Mammary epithelial cell (primary cell): Measurements from ENCODE around the gene MFSD6.

ENCODE experiments used
- EZH2 ChIP-seq: IDR thresholded peaks from 2 replicates; pipeline ENCODE4 v1.6.1; 2012; ENCODE audit warnings: low read length, inconsistent platforms, borderline replicate concordance
- TF ChIP-seq, protein P1 (sequence below), 2 donors: IDR thresholded peaks in 1 of 2; conservative IDR thresholded peaks in 1 of 2; 2 replicates each; pipeline ENCODE4 v1.5.1; 2011 to 2012; ENCODE audit warnings: inconsistent platforms in 2 of 2, low read length in 2 of 2, mild to moderate bottlenecking in 2 of 2, control low read depth in 1 of 2, low read depth in 1 of 2; ENCODE audit not compliant: insufficient read depth in 1 of 2; ENCODE audit errors: extremely low read depth in 1 of 2

DNA sequence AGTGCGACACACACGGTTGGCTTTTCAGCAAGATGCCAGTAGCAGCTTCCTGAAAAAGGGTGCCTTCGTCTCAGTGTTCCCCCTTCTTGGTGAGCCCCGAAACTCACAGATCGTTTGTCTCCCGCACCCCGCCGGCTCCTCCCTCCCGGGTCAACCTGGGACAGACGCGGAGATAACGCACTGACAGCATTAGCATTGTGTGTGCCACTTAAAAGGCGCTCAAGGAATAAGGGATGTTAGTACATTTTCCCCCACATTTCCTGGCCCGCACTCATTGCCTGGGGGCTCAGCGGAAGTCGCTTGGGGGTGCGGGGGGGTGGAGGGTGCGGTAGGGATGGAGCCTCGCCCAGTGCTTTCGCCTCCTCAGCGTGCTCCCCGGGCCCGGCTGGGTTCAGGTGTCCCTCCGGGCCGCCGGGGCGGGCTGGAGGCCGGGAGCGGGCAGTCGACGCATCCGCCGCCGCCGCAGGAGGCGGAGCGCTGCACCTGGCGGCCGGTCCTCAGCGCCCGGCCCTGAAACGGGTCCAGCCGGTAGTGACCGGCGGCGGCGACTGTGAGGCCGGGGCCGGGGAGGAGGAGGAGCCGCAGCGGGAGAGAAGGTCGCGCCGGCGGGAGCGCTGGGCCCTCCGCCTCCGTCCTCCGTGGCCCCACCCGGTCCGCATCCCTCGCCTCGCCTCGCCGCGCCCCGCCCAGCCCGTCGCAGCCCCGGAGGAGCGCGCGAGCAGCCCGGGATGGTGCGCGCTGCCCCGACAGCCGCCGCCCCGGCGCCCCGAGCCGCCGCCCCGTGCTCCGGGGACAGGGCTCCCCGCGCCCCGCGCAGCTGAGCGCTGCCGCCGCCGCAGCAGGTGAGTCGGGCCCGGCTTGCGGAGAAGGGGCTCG lies at the start of gene MFSD6:
- TF ChIP-seq, protein P1, sequence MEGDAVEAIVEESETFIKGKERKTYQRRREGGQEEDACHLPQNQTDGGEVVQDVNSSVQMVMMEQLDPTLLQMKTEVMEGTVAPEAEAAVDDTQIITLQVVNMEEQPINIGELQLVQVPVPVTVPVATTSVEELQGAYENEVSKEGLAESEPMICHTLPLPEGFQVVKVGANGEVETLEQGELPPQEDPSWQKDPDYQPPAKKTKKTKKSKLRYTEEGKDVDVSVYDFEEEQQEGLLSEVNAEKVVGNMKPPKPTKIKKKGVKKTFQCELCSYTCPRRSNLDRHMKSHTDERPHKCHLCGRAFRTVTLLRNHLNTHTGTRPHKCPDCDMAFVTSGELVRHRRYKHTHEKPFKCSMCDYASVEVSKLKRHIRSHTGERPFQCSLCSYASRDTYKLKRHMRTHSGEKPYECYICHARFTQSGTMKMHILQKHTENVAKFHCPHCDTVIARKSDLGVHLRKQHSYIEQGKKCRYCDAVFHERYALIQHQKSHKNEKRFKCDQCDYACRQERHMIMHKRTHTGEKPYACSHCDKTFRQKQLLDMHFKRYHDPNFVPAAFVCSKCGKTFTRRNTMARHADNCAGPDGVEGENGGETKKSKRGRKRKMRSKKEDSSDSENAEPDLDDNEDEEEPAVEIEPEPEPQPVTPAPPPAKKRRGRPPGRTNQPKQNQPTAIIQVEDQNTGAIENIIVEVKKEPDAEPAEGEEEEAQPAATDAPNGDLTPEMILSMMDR (conservative IDR thresholded peaks at IDR 0.05 in 1 of 2, IDR thresholded peaks at IDR 0.05 in 1 of 2; ENCODE audit: extremely low read depth in 1 of 2, insufficient read depth in 1 of 2, low read depth in 1 of 2, low read length in 2 of 2): no peak
- no peak for TF ChIP-seq EZH2
